Tibial artery (tissue), 4 donors: Measurements from ENCODE around the gene ABHD12B.

Experiments used
- DNase-seq, 2 donors: peaks; one replicate each; pipeline ENCODE4 v3.0.0-alpha.2; 2019
- H3K27ac ChIP-seq, 2 donors: fragments of 200-600 bp; sonication (generic) in 1 of 2; 1 replicate in 1 of 2; 2 replicates in 1 of 2; pipeline ENCODE4 v1.5.1; 2018 to 2019; ENCODE audit warnings: mild to moderate bottlenecking in 1 of 2
- H3K27me3 ChIP-seq, 2 donors: fragments of 200-600 bp; sonication (generic) in 1 of 2; one replicate each; pipeline versions ENCODE4 v1.5.1 to v1.6.0; 2016 to 2019
- H3K36me3 ChIP-seq, 3 donors: fragments of 200-600 bp; sonication (generic) in 2 of 3; one replicate each; pipeline ENCODE4 v1.5.1; 2016 to 2019; ENCODE audit warnings: mild to moderate bottlenecking in 2 of 3
- H3K4me1 ChIP-seq, 4 donors: fragments of 200-600 bp; sonication (generic) in 2 of 4; 1 replicate in 3 of 4; 2 replicates in 1 of 4; pipeline ENCODE4 v1.5.1; 2016 to 2019
- H3K4me3 ChIP-seq, 2 donors: fragments of 200-600 bp; sonication (generic) in 1 of 2; 1 replicate in 1 of 2; 2 replicates in 1 of 2; pipeline ENCODE4 v1.5.1; 2018 to 2019; ENCODE audit warnings: mild to moderate bottlenecking in 2 of 2
- H3K9me3 ChIP-seq, 3 donors: fragments of 200-600 bp; sonication (generic) in 1 of 3; one replicate each; pipeline ENCODE4 v1.5.1; 2016 to 2019
- intact Hi-C: fragments of 100-400 bp; cut with DNase I; formaldehyde crosslinking; loops from one replicate; pipeline ENCODE4 v1.15.0; 2023; ENCODE audit warnings: low total_unique reads
- TF ChIP-seq, protein P1 (sequence below), 2 experiments: fragments of 200-600 bp in 1 of 2; fragments of 450-650 bp in 1 of 2; IDR thresholded peaks; one replicate each; pipeline ENCODE4 v1.5.1; 2017 to 2019; ENCODE audit warnings: antibody characterized with exemption in 2 of 2, mild to moderate bottlenecking in 1 of 2, moderate library complexity in 1 of 2

Gene ABHD12B

GRCh38 chr14:50871914-50872732 lies at the start of gene ABHD12B:
Gene ABHD12B, plus strand, starts transcription at chr14:50872053. Its CDS starts 122 bp downstream, at chr14:50872175.
- TF ChIP-seq, protein P1, sequence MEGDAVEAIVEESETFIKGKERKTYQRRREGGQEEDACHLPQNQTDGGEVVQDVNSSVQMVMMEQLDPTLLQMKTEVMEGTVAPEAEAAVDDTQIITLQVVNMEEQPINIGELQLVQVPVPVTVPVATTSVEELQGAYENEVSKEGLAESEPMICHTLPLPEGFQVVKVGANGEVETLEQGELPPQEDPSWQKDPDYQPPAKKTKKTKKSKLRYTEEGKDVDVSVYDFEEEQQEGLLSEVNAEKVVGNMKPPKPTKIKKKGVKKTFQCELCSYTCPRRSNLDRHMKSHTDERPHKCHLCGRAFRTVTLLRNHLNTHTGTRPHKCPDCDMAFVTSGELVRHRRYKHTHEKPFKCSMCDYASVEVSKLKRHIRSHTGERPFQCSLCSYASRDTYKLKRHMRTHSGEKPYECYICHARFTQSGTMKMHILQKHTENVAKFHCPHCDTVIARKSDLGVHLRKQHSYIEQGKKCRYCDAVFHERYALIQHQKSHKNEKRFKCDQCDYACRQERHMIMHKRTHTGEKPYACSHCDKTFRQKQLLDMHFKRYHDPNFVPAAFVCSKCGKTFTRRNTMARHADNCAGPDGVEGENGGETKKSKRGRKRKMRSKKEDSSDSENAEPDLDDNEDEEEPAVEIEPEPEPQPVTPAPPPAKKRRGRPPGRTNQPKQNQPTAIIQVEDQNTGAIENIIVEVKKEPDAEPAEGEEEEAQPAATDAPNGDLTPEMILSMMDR (IDR thresholded peaks at IDR 0.05): no peak
- peaks cover 0 to 38% of the 10 kb centered on the region in 2 donors for H3K27me3 ChIP-seq

DNA sequence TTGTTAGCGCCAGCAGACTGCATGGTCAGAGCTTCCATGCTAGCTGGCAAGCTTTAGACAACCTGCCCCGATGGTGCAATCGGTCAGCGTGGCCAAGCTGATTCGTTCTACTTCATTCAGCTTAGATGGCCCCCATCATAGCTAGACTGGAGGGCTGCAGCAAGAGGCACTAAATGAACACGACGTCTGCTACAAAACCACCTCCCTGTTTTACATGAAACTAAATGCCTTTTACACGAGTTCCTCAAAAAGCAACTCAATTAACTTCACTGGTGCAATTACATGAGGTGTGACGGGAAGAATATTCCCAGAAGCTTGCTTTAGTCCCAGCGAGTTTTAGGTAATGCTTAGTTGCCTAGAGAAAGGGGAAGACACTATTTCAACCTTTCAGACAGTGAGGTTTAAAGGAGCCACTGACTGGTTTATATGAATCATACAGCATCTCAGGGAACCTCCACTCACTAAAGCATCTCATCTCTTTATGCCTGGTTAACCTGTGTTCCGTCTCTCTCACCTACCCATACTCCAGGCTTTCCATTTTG lies 49.3 kb upstream of the ABHD12B start:
- Histone ChIP-seq H3K27ac (no peak overlapping the region), H3K9me3 (no peaks in the 10 kb centered on the region), H3K4me3 (no peak overlapping the region), H3K27me3 (no peaks in the 10 kb centered on the region), H3K4me1 (peaks cover 0 to 17% (median 2%) of the 10 kb centered on the region in 4 donors), H3K36me3 (no peaks in the 10 kb centered on the region)
- TF ChIP-seq, protein P1 (IDR thresholded peaks at IDR 0.05): no peak
- no peak for DNase-seq
- intact Hi-C loops: loop anchor here (5.0 kb wide), 1 partner anchor 315 kb away; no protein-coding TSS in a partner anchor

More at GRCh38 chr14:50871914-50872732, at the start of gene ABHD12B:
- H3K4me1 ChIP-seq: peaks cover 0 to 7% (median 5%) of the 10 kb centered on the region in 4 donors
- intact Hi-C loops: no loop called here
- no peaks in the 10 kb centered on the region for H3K9me3 ChIP-seq
- no peak within 1 kb of the TSS for H3K27ac ChIP-seq
- H3K4me3 ChIP-seq: peak within 1 kb of the TSS in 1 of 2 donors; percentile 23
- DNase-seq: no peak
- no peaks in the 10 kb centered on the region for H3K36me3 ChIP-seq

GRCh38 chr14:50823051-50823761 lies 48.6 kb upstream of the ABHD12B start:
- TF ChIP-seq, protein P1 (IDR thresholded peaks at IDR 0.05): no peak
- DNase-seq: no peak
- Histone ChIP-seq H3K27me3 (no peaks in the 10 kb centered on the region), H3K4me3 (no peak overlapping the region), H3K4me1 (peaks cover 0 to 17% (median 2%) of the 10 kb centered on the region in 4 donors), H3K9me3 (no peaks in the 10 kb centered on the region), H3K27ac (no peak overlapping the region), H3K36me3 (no peaks in the 10 kb centered on the region)
- intact Hi-C loops: loop anchor here (5.0 kb wide), 1 partner anchor 316 kb away; no protein-coding TSS in a partner anchor

DNA sequence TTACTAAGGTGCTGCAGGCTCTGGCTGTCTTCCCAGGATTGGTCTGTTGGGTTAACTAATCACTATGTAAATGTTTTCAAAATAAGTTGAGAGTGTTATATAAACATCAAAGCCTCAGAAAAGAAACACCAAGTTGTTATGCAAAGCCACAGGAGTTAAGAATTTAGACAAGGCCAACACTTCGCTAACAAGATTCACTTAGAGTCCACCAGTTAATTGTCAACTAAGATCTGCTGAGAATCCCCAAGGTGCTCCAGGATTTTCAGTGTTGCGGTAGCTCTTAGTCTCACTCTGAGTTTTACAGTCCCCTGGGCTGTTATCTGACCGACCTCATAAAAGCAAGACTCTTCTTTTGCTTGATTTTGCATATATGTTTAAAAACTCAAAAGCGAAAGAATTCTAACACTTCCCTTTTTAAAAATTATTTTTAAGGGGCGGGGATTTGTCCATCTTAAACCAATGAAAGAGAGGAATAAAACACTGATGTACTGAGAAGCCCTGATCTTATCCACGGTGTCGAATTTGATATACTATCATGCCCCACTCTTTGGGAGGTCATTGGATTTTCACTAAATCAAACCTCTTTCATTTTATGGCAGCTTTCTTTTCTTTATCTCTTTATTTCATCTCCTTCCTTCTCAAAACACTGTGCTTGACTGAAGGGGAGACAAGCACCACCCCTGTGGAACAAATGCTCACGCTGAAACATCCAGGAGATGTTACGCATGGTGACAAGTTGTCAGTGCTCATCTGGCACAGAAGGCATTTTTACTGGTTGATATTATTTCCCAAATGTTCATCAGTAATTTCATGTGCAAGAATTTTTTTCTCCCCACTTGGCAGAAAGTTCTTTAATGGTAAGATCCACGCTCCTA lies 47.9 kb upstream of the ABHD12B start:
- Histone ChIP-seq H3K27me3 (no peaks in the 10 kb centered on the region), H3K9me3 (no peaks in the 10 kb centered on the region), H3K27ac (no peak overlapping the region), H3K4me3 (no peak overlapping the region), H3K36me3 (no peaks in the 10 kb centered on the region), H3K4me1 (peaks cover 0 to 21% (median 5%) of the 10 kb centered on the region in 4 donors)
- TF ChIP-seq, protein P1 (IDR thresholded peaks at IDR 0.05): no peak
- no peak for DNase-seq
- intact Hi-C loops: loop anchor here (5.0 kb wide), 1 partner anchor 317 kb away; no protein-coding TSS in a partner anchor

DNA sequence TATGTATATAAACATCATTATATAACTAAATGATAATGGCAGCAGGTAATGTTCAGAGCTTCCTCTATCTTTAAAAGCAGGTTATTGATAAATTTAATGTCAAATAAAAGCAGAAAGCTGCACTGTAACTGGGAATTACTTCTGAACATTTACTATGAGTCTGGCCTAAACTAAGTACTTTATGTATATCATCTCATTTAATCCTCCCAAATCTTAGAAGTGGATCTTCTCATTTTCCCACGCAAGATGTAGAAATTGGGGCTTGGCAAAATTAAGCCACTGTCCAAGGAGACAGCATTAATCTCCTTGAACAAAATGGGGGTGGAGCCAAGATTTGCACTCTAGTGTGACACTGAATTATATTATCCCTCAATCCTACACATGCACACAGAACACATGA lies 46.5 kb upstream of the ABHD12B start:
- no peak for DNase-seq
- H3K36me3 ChIP-seq: no peaks in the 10 kb centered on the region
- intact Hi-C loops: no loop called here
- H3K4me3 ChIP-seq: no peak overlapping the region
- H3K27ac ChIP-seq: no peak overlapping the region
- TF ChIP-seq, protein P1 (IDR thresholded peaks at IDR 0.05): no peak
- H3K4me1 ChIP-seq: peaks cover 4 to 29% (median 14%) of the 10 kb centered on the region in 4 donors
- no peaks in the 10 kb centered on the region for H3K27me3 ChIP-seq
- H3K9me3 ChIP-seq: no peaks in the 10 kb centered on the region
